GM21576 (cell line): ENCODE measurements around the gene AQP12B.

ENCODE experiments used
- ATAC-seq: cut with Tn5 transposase; IDR thresholded peaks from one replicate; pipeline ENCODE4 v1.9.1; 2021; ENCODE audit warnings: mild to moderate bottlenecking, moderate library complexity; ENCODE audit not compliant: unreplicated experiment

AQP12B gene

DNA sequence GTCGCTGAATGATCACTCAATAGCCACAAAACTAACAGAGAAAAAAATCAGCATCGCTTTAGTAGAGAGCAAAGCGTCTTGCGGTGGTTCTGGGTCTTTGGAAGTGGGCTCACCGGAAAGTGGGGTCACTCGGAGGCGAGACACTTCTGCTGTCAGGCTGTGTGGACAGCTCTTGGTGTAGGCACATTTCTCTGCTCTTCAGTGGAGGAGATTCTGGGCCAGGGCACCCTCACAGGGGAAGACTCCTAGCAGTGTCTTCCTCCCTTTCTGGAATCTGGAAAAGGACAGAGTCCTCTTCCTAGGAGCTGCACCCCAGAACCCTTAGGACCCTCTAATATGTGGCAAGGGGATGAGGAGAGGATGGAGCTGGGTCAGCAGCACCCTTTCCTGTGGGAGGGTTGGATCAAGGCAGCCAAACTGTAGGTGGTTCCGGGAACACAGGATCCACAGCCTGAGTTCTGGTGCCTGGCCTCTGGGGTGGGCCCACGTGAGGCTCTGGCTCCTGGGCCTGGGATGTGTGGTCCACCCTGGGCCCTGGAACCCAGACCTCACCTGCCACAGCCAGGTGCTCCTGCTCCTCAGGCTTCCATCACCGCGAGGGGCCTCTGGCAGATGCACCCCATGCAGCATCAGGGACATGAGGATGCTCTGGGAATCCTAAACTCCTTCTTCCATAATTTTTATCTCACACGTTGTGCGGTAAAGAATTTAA lies 32.3 kb downstream of the AQP12B start:
- ATAC-seq, result no peak

DNA sequence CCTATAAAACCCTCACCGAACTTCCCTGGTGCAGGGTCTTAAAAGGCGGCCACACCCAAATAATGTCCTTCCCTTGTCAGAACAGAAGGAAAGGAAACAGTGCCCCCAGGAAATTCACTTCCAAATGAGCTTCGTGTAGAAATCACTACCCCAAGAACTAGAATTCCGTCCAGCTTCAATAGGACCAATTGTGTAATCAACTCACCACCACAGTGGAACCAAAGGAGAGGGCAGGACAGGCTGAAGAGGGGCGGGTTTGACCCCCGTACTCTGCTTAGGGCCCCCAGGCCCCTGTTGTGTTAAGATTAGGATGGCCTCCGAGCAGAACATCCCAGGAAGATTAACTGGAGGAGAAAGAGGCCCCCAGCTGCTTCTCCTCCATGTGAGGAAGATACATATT lies 33.4 kb downstream of the AQP12B start:
- ATAC-seq, result no peak

DNA sequence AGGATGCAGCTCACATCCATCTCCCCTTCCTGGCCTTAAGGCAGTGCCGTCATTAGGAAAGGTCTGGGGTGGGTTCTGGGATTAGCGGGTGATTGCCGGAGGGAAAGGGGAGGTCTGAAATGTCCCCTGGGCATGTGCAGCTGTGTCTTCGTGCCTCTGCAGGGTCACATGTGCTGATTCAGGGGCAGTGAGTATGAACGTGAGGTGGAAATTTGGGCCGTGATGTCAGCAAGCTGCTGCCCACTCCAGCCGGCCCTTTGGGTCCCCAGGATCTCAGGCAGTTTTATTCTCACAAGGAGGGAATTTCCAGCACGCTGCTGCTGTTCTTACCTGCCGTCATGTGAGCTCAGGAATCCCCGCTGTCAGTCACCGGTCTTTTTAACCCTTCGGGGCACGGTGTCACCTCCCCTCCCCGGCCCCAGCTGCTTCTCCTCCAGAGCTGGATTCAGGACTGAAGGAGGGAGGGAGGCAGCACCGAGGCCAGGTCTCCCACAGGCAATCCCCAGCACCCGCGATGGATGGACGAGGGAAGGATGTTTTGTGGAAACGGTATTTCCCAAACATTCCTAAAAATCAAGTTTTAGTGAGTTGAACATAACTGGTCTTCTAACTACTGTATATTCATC lies 33.9 kb downstream of the AQP12B start:
- ATAC-seq, result no peak

DNA sequence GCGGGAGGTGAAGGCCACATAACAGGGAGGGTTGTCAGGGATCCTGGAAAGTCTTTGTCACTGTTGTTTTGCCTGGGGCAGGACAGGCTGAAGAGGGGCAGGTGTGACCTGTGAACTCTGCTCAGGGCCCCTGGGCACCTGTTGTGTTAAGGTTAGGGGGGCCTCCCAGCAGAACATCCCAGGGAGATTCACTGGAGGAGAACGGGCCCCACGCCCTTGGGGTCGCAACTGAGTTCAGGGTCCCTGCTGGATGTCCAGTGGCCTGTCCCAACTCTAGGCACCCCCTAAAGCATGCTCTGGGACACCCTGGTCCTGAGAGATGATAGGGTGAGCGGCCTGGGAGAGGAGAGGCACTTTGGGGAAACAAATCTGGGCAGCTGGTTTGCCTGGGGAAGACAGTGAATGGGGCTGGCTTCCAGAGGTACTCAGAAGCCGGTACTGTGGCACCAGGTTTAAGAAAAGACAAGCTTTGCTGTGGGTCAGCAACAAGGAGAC lies 34.5 kb downstream of the AQP12B start:
- no peak for ATAC-seq

DNA sequence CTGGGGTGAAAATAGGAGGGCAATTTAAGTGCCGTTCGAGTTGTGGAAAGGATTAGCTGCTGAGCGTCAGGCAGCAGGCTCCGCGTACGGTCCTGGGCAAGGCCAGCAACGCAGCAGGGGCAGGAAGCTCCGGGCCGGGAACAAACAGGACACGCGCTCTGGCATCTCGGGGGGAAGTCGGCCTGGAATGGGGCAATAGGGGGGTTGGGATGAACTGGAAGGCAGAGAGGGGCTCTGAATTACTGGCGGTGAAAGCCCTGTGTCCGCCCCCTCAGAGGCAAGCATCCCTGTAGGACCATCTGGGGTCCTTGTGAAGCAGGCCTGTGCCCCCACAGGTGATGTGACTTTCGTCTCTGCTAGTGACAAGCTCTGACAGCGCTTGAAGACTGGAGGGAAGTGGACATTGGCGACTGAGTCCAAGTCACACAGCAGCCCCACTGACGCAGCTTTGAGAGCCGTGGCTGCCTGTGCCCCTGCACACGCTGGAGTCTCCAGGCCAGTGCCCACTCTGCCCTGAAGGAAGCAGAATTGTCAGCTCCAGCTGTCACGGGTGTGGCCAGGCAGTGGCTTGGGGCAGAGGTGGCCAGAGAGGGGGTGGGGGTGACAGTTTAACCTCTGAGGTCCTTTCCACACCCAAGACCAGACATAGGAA lies 35.1 kb downstream of the AQP12B start:
- ATAC-seq, result no peak

DNA sequence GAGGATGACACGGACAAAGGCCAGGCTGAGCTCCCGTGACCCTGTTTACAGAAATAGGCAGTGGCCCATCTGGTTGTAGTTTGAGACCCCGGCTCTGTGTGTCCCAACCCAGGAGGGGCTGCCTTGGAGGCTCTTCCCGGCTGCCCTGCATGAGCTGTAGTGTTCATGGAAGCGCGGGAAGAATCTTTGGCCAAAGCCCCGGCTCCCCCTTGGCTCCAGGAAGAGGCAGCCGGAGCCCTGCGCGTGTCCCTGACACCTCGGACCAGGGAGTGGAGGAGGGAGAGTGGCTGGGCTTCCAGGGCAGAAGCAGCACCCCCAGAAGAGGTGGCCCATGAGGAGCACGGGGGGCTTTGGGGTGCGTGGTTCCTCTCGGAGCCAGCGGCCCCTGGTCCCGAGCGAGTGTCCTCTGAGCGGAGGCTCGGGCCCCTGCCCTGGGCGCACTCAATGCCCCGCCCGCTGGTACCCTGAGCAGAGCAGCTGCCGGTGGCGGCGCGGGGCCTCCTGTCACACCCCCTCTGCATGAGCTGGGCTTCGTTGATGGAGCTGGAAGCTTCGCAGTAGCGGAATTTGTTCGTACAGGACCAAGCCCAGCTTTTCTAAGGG lies 35.7 kb downstream of the AQP12B start:
- no peak for ATAC-seq

DNA sequence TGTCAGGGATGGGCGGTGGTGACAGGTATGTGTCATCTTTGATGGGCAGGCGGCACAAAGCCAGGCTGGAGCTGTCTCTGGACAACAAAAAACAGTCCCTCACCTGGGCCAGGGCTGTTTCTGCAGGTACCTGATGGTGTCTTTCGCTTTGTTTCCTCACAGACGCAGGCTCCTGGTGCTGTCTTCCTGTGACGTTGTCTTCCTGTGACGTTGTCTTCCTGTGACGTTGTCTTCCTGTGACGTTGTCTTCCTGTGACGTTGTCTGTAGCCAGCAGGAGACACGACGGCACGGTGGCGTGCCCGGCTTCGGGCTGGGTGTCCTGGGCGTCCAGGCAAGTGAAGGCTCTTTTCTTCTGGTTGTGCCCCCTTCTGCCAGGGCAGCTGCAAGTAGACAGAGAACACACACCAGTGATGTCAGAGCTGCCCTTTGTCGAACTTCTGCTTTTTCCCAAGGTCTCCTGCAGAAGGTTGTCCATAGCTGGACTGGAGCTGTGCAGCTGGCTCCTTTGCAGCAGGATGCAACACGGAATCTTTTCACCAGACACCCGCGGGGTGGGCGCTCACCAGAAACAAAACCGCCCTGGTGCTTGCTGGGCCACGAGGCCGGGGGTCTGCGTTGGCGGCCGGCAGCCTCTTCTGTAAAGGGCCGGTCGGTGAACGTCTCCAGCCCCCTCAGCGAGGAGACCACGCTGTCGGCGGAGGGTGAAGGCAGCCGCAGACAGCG lies 36.3 kb downstream of the AQP12B start:
- ATAC-seq, result no peak

DNA sequence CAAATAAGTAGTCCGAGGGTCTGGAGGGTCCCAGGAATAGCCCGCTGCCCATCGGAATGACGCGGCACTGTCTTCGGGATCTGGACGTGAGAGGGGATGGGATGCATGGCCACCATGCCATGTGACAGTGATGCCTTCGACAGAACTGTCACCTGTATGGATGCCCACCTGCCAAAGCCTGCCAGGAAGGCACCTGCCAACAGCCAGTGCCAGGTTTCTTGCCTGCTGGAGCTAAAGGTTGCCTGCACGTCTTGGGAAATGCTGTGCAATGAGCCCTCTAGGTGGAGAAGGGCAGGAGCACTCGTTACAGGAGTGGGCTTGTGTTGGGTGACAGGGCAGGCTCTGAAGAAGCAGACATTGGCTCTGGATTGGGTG lies 36.9 kb downstream of the AQP12B start:
- ATAC-seq, result no peak

DNA sequence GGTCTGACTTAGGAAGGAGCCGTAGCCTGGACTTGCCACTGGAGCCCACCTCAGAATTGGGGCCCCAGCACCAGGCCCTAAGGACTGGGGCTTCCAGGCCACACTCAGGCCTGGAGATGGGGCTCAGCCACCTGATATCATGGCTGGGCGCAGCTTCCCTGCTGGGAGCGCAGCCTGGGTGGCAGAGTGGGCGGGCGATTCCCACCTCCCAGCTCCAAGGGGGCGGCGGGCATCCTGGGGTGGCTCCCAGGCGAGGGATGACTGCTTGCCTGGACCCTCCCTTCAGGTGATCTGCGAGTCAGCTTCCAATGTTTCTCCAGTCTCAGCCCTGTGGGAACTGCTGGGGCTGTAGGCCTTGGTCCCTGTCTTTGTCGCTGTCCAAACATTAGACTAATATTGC lies 37.3 kb downstream of the AQP12B start:
- no peak for ATAC-seq

DNA sequence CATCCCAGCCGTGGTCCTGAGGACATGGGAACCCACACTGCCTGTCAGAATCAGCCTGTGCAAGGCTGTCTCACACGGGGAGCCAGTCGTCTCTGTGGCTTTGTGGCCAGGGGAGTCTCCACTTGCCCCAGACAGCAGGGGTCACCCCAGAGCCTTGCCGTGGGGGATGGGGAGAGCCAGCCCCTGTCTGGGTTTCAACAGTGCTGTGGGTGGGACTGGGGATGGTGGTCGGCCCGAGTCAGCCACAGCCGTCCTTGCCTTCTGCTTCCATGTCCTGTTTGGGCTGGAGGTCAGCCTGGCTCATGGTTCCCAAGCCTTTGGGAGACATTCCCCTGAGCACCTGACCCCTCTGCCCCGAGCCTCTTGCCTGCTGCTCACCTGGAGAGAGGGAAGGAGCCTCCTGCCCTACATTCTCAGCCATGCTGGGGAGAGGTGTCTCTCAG lies 37.8 kb downstream of the AQP12B start:
- ATAC-seq, result no peak

DNA sequence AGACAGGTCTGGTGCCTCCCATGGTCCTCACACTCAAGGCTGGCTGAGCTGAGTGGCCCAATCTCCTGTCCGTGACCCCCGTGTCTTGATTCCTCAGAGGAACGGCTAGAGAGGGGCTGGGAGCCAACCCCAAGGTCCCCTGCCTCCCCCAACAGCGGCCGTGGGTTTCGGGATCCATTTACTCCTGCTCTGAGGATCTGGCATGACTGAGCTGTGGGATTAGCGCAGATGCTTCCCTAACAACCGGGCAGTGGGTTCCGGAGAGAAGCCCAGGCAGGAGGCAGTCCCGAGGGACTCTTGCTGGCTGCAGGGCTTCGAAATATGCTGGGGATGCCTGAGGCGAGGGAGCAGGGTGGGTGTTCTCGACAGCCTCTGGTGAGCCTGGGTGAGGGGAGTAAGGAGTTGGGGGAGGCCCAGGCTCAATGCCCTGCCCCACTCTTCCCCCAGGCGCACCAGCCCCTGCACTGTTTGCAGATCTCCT lies 38.5 kb downstream of the AQP12B start:
- no peak for ATAC-seq

DNA sequence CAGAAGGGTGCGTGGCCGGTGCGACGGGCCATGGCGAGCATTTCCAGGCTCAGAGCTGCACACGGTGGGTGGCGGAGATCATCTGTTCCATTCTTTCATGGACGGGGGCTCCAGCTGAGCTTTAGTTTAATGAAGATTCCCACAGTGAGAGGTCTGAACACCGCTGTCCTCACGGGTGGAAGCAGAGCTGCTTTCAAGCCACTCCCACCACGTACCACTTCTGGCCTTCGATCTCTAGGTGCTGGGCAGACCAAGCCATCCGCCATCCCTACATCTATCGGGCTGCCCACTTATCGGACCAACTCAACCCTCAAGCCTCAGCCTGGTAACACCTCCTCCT lies 38.9 kb downstream of the AQP12B start:
- ATAC-seq, result no peak

DNA sequence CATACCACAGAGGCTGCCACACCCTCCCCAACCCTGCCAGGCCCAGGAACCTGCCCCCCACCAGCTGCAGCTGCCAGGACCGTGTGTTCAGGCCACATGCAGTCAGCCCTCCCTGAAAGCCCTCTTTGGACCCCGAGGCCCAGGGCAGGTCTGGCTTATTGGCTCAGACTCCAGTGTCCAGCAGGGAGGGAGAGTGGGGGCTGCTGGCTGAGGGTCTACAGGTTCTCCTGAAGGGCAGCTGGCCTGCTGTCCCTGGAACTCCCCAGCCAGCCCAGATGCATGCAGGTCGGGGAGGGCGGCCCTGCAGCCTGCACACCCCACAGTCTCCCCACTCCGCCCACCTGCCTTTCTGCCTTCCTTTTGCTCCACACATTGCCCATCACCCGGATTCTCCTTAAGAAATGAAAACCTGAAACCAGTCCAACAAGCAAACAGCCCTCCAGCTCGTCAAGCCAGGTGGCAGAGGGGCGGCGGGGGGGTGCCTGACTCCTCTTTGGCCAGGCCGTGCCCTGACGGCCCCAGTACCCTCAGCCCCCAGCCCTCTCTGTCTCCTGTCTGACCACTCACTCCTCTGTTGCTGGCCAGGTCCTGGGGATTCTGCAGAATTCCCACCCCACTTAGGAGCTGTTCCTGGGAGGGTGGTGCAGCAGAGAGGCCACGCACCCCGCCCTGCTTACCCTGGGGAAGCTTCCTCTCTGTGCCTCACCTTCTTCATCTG lies 39.4 kb downstream of the AQP12B start:
- ATAC-seq, result no peak

DNA sequence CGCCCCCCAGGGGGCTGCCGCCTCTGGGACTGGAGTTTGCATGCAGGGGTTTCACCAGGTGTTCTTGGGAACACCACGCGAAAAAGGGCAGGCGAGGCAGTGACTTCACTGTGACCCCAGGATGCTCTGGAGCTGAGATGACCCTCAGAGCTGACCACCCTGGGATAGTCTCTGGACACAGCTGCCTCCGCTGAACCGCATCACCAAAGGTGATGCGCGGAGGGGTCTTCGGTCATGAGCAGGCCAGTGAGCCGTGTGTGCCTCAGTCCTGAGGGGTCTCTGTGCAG lies 39.9 kb downstream of the AQP12B start:
- ATAC-seq, result no peak

DNA sequence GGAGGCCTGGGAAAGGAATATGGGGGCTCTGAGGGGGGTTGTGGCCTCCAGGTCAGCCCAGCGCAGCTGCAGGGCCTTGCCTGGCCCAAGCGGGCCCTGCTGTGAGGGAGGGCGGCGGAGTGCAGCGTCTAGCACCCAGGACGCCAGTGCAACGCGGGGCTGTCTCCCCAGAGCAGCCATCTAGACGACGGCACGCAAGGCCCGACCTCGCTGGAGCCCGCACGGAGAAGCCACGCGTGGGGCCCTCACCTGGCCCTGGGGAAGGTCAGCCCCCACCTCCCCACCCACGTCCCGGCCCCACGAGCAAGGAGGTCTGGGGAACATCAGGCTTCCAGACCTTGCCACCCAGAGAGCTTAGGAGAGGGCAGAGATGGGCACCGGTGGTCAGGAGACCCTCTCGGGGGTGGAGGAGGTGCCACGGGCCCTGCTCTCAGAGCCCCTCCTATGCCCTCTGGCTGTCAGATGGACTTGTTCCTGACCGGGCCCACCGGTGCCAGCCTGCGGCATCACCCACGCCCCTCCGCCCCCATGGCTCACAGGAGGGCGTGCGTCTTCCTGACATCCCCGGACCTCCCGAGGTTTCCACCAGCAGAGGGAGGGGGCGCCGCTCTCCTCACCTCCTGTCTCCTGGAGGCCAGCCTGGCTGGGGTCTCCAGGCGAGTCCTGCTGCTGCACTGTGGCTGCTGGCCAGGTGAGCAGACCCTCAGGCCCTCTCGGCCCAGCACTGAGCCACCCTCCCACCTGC lies 40.5 kb downstream of the AQP12B start:
- ATAC-seq, result no peak

DNA sequence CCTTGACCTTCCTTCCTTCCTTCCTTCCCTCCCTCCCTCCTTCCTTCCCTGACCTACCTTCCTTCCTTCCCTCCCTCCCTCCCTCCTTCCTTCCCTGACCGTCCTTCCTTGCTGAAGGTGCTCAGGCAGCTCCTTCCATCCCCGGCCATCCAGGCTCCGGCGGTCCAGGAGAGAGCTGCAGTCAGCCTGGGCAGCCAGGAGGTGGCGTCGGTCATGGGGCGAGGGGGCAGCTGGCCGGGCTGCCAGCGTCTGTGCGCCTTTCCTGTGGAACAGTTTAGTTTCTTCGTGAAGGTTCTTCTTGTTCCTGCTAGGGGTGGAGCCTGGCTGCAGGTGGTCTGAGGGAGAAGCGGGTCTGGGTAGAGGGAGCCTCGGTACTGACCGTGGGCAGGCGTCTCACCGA lies 41.7 kb downstream of the AQP12B start:
- no peak for ATAC-seq

DNA sequence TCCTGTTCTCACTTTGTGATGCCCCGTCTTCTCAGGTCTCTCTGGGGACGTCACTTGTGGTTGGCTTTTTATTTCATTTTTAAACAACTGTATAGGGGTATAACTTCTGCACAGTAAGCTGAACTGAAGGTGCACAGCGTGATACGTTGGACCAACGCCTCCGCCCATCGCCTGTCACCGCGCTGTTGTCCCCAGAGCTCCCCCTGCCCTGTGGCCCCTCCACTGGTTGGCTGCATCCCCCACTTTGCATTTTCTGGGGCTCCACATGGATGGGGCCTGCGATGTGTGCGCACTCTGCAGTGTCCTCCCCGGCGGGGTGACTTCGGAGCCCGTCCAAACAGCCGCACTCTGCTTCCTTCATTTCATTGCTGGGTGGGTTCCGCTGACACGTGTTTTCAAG lies 43.1 kb downstream of the AQP12B start:
- no peak for ATAC-seq

DNA sequence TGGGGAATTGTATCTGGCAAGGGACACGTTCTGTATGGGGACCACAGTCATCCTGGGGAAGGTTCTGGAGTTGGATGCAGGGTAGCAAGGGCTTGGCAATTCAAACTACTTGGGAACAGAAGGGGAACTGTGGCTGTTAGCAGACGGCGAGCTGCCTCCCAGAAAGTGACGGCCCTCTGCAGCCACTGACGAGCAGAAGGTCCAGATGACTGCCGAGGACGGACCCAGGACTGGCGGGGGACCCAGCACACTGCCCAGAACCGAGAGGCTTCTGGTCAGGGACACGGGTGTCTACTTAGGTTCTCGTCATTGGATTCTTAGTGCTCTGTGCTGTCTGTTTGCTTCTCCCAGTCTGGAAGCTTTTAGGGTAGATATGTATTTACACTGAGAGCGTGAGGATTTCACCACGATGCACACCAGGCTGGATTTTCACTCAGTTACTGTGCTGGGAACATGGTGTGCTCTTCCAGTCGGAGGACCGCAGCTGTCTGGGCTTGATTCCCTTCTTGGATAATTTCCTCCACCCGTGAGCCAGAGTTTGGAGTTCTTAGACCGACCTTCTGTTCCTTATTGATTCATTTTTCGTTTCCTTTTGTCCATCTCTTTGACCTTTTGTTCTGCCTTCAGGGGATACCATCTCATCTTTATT lies 44.0 kb downstream of the AQP12B start:
- ATAC-seq, result no peak

DNA sequence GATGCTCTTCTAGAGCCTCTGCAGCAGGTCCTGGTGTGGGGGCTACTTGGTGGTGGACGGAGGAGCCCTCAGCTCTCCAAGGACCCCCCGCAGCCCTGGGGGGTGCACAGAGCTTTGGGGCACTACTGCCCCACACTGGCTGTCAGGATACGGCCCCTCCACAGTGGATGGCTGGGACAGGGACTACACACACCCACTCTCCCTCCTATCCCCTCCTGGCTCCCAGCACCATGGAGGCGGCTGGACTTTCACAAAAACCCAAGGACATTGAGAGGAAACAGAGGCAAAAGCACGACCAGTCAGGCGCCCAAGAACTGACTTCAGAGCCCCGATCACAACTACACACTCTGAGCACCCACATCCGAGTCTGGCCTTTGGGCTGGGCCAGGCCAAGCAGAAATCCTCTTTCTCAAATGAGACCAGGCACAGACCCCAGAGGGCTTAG lies 44.8 kb downstream of the AQP12B start:
- ATAC-seq, result no peak
